Measurements from ENCODE around the gene JMJD4. TPM values are rescaled to one million over a fixed set of nuclear protein-coding genes. Genes with fewer than 3 reads are reported as not detected.

Gene JMJD4
- total and polyA plus RNA-seq, 8 donors, result 13.4 to 18.6 (median 16.7) TPM

DNA sequence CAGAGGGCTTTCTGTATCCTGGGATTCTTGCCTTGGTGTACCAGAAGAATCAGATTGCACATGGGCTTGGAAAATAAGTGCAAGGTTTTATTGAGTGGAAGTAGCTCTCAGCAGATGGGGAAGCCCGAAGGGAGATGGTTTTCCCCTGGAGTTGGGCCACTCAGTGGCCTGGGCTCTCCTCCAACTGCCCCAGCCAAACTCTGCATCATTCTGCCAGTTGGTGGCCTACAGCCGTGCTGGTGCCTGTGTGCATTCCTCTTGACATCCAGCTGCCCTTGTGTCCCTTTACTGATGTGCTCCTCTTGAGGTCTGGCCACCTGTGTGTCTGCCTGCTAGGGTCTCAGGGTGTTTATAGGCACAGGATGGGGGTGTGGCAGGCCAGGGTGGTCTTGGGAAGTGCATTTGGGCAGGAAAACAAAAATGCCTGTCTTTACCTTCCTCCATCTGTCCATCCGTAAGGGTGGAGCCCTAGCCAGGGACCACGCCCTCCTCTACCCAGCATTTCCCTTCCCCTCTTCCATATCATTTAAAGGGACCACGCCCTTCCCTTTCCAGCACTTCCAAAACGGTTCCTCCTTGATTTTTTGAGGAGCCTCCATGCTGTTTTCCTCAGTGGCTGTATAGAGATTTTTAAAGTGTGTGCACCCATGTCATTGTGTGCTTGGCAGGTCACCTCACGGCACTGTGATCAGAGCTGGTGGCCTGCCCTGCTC, 19.1 kb upstream of the JMJD4 start:
- Histone ChIP-seq H3K9me3 (no peaks in the 10 kb centered on the region), H3K4me3 (no peak overlapping the region), H3K27ac (no peak overlapping the region), H3K4me1 (peaks cover 0 to 3% of the 10 kb centered on the region in 2 donors), H3K27me3 (no peaks in the 10 kb centered on the region), H3K36me3 (peaks cover 0 to 37% of the 10 kb centered on the region in 2 donors)
- intact Hi-C loops (cut with DNase I), result no loop called here
- ATAC-seq (no peak), DNase-seq (no peak)
- TF ChIP-seq, protein P1, sequence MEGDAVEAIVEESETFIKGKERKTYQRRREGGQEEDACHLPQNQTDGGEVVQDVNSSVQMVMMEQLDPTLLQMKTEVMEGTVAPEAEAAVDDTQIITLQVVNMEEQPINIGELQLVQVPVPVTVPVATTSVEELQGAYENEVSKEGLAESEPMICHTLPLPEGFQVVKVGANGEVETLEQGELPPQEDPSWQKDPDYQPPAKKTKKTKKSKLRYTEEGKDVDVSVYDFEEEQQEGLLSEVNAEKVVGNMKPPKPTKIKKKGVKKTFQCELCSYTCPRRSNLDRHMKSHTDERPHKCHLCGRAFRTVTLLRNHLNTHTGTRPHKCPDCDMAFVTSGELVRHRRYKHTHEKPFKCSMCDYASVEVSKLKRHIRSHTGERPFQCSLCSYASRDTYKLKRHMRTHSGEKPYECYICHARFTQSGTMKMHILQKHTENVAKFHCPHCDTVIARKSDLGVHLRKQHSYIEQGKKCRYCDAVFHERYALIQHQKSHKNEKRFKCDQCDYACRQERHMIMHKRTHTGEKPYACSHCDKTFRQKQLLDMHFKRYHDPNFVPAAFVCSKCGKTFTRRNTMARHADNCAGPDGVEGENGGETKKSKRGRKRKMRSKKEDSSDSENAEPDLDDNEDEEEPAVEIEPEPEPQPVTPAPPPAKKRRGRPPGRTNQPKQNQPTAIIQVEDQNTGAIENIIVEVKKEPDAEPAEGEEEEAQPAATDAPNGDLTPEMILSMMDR (IDR thresholded peaks at IDR 0.05), result no peak

DNA sequence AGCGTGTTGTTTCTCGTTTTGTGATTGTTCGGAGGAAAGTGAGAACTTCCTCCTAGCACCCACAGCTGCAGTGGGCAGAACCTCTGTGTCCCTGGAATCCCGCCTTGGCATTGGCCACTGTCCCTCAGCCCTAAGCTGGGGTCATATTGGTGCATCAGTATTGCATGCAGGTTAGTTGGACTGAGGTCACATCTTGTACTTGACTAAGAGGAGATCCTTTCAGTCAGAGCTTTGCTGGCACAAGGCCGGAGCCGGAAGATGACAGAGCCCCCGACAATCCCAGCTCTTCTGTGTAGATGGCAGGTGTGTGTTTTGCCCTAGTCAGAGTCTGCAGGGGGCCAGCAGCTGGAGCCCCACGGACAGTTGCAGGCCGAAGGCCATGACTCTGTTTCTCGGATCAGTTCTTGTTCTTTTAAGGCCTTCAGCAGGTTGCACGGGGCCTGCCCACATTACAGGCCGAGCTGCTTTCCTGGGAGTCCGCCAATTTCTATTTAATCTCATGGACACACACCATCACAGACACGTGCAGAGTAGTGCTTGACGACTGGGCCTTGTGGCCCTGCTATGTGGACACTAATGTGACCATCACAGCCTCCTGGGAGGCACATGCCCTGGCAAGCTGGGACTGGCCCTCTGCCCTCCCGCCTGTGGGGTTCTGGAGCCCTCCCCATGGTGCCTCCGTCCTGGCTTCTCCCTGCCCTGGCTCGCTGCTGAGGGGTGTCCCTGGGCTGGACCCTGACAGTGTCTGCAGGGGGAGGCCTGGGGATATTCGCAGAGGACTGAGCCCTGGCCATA, 15.0 kb upstream of the JMJD4 start:
- intact Hi-C loops (cut with DNase I), result no loop called here
- no peak for ATAC-seq
- no peak overlapping the region for H3K27ac ChIP-seq

DNA sequence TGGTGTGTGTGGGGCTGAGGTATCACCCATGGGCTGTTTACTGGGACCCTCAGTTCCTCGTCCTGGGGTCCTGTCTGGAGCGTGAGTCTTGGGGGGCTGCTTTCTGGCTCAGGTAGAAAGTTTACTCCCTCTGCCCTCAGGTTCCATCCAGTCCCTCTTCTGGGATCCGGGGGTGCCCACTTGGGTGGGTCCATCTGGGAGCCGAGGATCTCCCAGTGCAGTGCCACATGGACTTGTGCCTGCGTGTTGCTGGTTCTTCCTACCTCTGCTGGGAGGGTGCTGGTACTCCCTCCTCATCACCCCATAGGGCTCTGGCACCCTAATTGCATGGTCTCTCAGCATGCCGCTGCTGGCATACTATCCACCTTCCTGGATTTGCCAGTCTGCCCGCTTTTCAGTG, 14.1 kb upstream of the JMJD4 start:
- DNase-seq, result no peak
- no peaks in the 10 kb centered on the region for H3K9me3 ChIP-seq
- H3K27ac ChIP-seq, result no peak overlapping the region
- H3K4me3 ChIP-seq, result no peak overlapping the region
- TF ChIP-seq, protein P1 (IDR thresholded peaks at IDR 0.05), result no peak
- intact Hi-C loops (cut with DNase I), result no loop called here
- H3K4me1 ChIP-seq, result peaks cover 0 to 2% of the 10 kb centered on the region in 2 donors
- H3K36me3 ChIP-seq, result peaks cover 0 to 42% of the 10 kb centered on the region in 2 donors
- ATAC-seq, result no peak
- no peaks in the 10 kb centered on the region for H3K27me3 ChIP-seq

More for the DNA sequence above, 15.0 kb upstream of the JMJD4 start:
- Histone ChIP-seq H3K4me1 (peaks cover 0 to 3% of the 10 kb centered on the region in 2 donors), H3K27me3 (no peaks in the 10 kb centered on the region), H3K4me3 (no peak overlapping the region), H3K9me3 (no peaks in the 10 kb centered on the region), H3K36me3 (peaks cover 0 to 47% of the 10 kb centered on the region in 2 donors)
- TF ChIP-seq, protein P1 (IDR thresholded peaks at IDR 0.05), result no peak
- no peak for DNase-seq

DNA sequence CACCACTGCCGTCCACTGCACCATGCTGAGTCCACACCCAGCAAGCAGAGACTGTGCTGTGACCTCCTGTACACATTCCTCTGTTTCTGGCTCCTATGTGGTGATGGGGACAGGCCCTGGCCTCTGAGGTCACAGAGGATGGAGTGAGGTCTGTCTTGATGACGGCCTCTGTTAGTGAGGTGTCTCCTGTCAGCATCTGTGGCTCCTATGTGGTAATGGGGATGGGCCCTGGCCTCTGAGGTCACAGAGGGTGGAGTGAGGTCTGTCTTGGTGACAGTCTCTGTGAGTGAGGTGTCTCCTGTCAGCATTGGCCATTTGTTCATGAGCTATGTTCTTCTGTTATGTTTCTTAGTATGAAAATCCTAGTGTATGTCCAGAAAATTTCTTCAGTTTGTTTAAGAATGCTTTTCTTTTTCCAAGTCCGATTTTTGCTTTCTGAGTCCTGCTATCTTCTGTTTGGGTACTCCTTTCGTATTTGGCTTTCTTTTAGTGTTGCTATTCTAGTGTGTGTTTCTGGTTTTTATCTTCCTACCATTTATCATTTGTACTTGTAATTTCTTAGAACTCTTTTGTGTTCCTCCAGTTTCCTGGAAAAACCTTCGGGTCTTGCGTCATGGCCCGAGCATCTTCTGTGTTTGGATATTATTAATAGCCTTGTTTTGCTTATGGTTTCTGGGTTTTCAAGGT, 13.5 kb upstream of the JMJD4 start:
- DNase-seq, result no peak
- no peak overlapping the region for H3K4me3 ChIP-seq
- TF ChIP-seq, protein P1 (IDR thresholded peaks at IDR 0.05), result no peak
- H3K27me3 ChIP-seq, result no peaks in the 10 kb centered on the region
- no peaks in the 10 kb centered on the region for H3K4me1 ChIP-seq
- intact Hi-C loops (cut with DNase I), result no loop called here
- peak; percentile 20 for ATAC-seq
- peaks cover 0 to 42% of the 10 kb centered on the region in 2 donors for H3K36me3 ChIP-seq
- no peak overlapping the region for H3K27ac ChIP-seq
- H3K9me3 ChIP-seq, result no peaks in the 10 kb centered on the region
